ENCODE data around the gene DNAH17.

The DNAH17 gene

GRCh38 chr17:78446833-78447232 lies 130.4 kb downstream of the DNAH17 start:
- no peak for FAIRE-seq

DNA sequence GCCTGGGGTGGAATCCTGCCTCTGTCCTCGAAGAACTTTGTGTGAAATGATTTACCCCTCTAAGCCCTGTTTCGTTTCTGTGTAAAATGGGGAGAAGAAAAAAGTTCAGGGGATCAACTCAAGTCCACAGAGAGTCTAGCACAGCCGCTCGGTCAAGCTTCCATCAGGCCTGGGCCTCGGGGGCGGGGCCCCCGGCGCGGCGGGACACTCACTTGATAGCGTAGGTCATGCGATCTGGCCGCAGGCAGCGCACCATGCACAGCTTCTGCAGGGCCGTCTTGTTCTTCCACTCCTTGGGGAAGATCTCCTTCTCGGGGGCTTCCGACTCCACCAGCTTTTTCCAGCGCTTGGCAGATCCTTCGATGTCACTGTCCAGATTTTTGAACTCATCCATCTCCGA lies 132.8 kb downstream of the DNAH17 start:
- FAIRE-seq, result no peak

DNA sequence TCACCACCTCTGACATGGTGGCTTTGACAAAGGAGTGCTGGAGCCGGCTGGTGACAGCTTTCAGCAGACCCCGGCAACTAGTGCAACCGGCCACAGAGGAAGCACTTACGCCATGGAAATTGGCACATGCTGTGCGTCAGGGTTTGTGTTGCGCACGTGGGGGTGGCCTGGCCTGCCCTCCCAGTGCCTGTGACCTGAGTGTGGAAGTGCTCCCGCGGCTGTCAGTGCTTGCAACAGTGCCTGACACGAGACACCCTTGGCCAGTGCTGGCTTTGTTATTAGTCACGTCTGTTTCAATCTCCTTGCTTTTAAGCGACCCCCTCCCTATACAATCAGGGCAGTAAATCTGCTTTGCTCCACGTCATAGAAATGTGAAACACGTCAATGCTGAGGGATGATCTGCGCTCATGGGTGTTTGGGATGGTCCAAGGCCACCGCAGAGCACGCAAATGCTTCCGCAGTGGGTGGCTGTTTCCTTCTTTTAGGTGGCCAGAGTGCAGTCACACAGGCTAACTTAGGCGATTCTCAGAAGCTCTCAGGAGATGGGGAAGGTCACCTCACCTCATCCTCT lies 134.5 kb downstream of the DNAH17 start:
- FAIRE-seq, result no peak

DNA sequence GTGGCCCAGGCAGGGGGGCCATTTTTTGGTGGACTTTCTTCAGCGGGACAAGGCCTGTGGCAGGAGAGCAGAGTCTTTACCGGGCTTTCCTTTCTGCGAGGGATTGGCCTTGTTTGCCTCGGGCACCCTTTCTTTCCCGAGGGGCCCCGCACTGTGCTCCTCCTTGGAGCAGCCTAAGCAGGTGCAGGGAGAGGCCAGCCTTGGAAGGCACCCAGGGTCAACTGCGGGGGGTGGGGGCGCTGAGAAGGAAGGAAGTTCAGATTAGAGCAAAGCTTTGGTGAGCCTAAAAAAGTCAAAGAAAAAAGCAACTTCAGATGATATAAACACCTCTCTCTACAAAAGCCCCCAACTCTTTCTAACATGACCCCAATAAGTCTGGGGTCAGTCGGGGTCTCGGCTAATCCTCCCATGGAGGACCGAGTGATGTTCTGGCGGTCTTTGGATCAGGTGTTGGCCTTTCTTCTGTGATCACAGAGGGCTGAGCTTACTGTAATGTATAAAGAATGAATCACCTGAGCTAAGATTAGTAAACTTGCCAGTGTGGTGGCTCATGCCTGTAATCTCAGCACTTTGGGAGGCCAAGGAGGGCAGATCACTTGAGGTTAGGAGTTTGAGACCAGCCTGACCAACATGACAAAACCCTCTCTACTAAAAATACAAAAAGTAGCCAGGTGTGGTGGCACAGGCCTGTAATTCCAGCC lies 135.8 kb downstream of the DNAH17 start:
- FAIRE-seq, result no peak

- no peak for FAIRE-seq
Observed at GRCh38 chr17:78438694-78439325, 138.4 kb downstream of the DNAH17 start.

GRCh38 chr17:78438271-78438691 lies 138.9 kb downstream of the DNAH17 start:
- FAIRE-seq, result no peak

DNA sequence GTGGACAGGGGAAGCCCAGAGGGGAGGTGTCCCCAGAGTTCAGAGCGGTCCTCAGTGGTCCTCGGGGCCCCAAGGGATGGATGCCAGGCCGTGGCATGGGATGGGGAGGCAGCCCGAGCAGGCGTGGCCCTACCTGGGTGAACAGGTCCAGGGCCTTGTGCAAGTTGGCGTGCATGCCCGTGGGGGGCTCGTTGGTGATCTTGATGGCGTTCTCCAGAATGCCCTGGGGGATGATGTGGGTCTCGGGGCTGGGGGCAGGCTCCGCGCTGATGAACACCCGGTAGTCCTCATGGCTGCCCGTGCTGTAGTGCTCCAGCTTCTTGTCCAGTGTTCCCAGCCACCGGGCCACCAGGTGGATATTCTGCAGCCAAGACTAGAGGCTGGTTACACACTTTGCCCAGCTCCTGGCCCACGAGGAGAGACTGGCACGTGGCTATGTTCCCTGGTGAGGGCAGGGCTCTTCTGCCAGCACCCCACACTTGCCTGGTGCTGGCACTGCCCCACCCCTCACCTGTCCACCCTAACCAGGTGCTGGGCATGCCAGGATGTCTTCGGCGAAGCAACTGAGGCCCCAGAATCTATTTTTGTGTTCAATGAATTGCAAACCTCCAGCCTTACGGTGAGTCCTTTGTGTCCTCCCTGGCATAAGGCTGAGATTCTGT lies 139.6 kb downstream of the DNAH17 start:
- no peak for FAIRE-seq

DNA sequence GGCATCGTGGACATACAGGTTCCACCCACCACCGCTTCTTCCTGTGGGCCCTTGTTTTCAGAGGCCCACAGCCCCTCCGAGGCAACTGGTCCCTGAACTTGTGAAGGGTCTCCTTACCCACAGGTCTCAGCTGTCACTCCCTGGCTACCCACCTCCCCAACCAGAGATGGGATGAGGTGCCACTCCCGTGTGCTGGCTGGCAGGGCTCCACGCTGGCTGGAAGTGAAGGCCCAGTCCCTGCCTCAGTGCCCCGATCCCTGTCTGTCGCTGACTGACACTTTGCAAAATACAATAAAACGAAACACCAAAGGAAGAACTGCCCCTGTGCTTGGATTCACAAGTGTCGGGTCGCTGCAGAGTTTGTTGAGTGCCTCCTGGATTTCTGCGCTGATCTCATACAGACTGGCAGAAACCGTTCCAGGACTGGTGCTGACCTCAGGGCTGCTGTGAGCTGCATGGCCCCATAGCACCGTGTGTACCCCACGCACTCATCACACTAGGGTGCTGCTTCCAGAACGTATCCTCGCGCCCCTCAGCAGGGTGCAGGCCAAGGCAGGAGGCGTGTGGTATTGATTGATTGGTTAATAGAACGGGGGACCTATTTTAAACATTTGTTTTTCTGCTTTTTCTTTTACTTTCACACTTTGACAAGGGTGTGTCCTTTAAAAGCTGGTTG lies 141.7 kb downstream of the DNAH17 start:
- FAIRE-seq, result no peak

- FAIRE-seq, result no peak
Observed at GRCh38 chr17:78434455-78435329, 142.5 kb downstream of the DNAH17 start.

DNA sequence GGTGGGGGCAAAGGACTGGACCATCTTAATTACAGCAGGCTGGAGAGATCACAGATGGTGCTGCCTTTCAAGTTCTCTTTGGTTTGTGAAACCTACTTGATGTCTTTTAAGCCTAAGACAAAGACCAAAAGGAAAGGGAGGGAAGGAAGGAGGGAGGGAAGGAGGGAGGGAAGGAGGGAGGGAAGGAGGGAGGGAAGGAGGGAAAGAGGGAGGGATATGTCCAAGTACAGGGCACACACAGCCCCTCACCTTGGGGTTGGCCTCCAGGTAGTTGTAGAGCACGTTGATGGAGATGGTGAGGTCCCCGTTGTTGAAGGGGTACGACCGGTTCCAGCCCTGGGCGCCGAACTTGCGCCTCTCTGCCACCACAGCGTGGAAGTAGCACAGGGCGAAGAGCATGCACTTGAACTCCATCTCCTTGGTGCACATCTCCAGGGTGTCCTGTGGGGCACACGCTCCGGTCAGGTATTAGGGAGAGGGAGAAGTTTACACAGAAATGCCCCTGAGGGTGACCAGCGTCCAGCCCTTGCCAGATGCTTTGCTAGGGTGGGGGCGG lies 143.3 kb downstream of the DNAH17 start:
- no peak for FAIRE-seq

- no peak for FAIRE-seq
Observed at GRCh38 chr17:78433013-78433727, 144.0 kb downstream of the DNAH17 start.

- no peak for FAIRE-seq
Observed at GRCh38 chr17:78432226-78433012, 144.8 kb downstream of the DNAH17 start.

GRCh38 chr17:78431692-78431958 lies 145.6 kb downstream of the DNAH17 start:
- FAIRE-seq, result no peak

GRCh38 chr17:78430892-78431691 lies 146.1 kb downstream of the DNAH17 start:
- no peak for FAIRE-seq

DNA sequence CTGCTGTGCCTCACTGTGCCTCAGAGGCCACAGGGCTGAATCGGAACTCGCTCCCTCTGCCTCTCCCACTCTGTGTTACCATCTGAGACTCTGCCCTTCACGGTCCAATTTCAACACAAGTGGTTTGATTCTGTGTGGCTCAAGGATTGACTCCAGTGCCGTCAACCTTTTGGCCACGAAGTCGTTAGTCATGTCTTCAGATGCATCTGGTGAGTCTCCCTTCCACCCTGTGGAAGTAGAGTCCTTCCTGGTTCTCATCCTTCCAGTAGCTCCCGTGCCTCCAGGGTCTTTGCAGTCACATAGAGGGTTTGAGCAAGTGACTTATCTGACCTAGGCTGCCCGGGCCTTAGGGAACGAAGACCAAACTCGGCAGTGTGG lies 147.6 kb downstream of the DNAH17 start:
- FAIRE-seq, result no peak

GRCh38 chr17:78428836-78429617 lies 148.2 kb downstream of the DNAH17 start:
- no peak for FAIRE-seq

- no peak for FAIRE-seq
Observed at GRCh38 chr17:78428025-78428575, 149.1 kb downstream of the DNAH17 start.

DNA sequence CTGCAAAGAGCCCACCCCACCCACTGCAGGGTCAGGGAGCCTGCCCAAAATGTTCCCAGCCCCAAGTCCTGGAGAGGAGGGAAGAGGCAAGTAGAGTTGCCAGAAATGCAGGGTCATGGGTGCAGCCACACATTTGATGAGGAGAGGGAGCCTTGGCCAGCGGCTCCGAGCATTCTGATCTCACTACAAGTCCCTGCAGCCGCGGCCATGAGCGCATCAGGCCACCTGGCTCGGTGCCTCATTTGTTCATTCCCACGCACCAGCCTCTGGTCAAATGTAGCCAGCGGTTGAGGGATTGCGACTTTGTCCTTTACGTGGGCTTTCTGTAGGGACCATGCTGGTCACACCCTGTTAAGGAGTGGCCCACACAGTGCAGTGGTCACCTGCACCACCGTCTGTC lies 150.1 kb downstream of the DNAH17 start:
- no peak for FAIRE-seq

All from G401.6 (cell line).